HG03439 (cell line): ENCODE results near the gene KDELR1.

Source experiments
- ATAC-seq: cut with Tn5 transposase; IDR thresholded peaks from one replicate; pipeline ENCODE4 v1.9.1; 2021; ENCODE audit warnings: mild to moderate bottlenecking, moderate library complexity; ENCODE audit not compliant: unreplicated experiment

KDELR1 gene

GRCh38 chr19:48391100-48392005 is at the start of gene KDELR1:
KDELR1 (minus strand) TSS chr19:48391551; CDS start chr19:48391358, 193 bp downstream.
- peak; percentile 75 for ATAC-seq

DNA sequence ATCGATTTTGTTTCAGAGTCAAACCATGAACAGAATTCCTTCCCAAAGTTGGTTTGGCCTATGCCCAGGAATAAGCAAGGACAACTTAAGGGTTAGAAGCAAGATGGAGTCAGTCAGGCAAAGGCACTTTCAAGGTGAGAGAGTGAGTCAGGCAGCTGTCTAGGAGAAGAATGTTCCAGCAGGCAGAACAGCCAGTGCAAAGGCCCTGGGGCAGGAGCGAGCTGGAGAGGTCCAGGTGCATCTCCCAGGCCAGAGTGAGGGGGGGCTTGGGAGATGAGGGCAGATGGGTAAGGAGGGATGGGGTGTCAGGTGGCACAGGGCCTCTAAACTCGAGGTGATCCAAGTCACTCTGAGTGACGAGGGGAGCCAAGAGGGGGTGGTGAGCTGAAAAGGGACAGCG is 45.2 kb upstream of the KDELR1 start:
- ATAC-seq, result no peak

GRCh38 chr19:48433337-48433736 is 42.0 kb upstream of the KDELR1 start:
- ATAC-seq, result no peak

DNA sequence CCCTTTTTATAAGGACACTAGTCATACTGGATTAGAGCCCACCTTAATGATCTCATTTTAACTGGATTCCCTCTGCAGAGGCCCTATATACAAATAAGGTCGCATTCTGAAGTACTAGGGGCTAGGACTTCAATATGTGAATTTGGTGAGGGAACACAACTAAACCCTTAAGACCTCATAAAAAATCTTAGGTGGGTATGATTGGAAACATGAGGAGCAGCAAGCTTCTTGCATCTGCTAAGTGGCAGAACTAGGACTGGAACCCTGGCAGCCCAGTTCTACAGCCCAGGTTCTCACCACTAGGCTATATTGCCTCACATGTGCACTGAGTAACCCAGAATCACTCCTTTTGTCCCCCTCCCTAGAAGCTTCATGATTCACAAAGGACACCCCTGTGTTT is 37.3 kb upstream of the KDELR1 start:
- no peak for ATAC-seq

GRCh38 chr19:48424694-48425219 is 33.4 kb upstream of the KDELR1 start:
- no peak for ATAC-seq

- no peak for ATAC-seq
These were observed 30.2 kb upstream of the KDELR1 start for GRCh38 chr19:48421548-48421947.

DNA sequence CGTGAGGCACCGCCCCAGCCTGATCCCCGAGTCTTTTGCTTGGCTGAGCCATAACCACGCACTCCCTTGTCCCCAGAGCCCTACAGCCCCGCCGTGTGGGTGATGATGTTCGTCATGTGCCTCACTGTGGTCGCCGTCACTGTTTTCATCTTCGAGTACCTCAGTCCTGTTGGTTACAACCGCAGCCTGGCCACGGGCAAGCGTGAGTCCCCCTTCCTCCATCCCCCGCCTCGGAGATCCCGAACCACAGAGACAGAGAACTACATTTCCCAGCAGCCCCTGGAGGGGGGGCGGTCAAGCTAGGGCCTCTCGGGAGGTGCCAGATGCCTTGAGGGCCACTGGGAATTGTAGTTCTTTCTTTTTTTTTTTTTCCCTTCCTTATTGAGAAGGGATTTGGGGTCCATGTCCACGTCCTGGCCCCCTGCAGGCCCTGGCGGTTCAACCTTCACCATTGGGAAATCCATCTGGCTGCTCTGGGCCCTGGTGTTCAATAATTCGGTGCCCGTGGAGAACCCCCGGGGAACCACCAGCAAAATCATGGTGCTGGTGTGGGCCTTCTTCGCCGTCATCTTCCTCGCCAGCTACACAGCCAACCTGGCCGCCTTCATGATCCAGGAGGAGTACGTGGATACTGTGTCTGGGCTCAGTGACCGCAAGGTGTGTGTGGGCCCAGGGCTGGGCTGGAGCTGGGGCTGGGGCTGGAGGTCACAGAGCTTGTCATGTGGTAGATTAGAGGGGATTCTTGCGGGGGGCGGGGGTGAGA is 28.0 kb upstream of the KDELR1 start:
- peak; percentile 68 for ATAC-seq

DNA sequence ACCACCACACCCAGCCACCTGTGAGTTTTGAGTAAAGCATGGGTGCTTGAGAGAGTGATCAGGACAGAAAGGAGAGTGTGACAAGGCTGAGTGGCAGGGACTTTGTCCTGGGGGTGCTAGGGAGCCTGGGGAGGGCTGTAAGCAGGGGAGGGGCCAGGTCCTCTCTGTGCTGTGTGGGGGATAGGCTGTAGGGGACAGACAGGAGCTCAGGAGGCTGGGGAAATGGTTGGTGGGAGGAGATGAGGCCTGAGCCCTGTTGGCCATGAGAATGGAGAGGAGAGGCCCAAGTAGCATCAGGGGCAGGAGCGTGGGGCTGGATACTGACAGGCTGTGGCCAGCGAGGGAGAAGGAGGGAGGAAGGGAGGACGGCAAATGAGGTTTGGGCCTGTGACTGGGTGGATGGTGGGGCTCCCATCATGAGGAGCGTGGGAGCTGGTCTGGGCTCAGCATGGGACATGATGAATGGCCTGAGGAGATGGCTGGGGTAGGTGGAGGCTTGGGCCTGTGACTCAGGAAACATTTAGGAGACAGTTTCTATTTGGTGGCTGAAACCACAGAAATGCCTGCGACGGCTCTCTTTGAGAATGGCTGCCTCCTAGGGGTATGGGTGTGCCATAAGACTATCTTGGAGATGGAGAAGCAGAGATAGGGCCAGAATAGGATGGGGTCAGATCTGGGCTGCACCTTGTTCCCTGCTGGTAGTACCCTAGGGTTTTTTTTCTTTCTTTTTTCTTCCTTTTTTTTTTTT is 27.1 kb upstream of the KDELR1 start:
- ATAC-seq, result no peak

GRCh38 chr19:48417421-48417820 is 26.1 kb upstream of the KDELR1 start:
- ATAC-seq, result no peak

GRCh38 chr19:48415806-48416221 is 24.5 kb upstream of the KDELR1 start:
- no peak for ATAC-seq

DNA sequence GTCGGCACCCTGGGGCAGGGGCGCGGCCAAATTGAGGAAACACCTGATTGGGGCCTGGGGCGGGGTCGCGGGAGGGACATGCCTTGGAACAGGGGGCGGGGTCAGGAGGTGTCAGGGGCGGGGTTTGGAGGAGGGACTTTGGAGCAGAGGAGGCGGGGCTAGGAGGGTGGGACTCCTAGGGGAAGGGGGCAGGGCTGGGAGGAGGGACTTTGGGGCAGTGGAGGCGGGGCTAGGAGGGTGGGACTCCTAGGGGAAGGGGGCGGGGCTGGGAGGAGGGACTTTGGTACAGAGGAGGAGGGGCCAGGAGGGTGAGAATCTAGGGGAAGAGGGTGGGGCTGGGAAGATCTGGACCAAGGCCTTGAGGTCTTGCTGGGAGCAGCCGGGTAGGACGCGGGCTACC is 24.0 kb upstream of the KDELR1 start:
- ATAC-seq, result no peak

DNA sequence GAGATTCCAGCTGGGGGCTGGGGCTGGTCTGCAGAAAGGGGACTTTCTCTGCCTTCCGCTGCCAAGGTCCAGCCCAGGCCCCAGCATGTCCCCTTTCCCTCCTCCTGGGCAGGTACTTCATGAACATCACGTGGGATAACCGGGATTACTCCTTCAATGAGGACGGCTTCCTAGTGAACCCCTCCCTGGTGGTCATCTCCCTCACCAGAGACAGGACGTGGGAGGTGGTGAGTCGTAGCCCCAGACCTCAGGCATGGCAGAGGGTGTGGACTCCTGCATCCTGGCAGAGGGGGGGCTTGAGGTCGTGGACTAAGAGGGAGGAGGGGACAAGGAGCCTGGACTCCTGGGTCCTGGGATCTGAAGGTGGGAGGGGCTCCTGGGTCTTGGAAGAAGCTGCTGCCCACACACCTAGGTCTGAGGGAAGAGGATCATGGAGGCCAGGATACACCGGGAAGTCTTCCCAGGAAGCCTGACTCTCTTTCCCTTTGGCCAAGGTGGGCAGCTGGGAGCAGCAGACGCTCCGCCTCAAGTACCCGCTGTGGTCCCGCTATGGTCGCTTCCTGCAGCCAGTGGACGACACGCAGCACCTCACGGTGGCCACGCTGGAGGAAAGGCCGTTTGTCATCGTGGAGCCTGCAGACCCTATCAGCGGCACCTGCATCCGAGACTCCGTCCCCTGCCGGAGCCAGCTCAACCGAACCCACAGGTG is 22.7 kb upstream of the KDELR1 start:
- no peak for ATAC-seq

- ATAC-seq, result no peak
These were observed 14.5 kb upstream of the KDELR1 start for GRCh38 chr19:48405850-48406249.

- no peak for ATAC-seq
These were observed 13.8 kb upstream of the KDELR1 start for GRCh38 chr19:48405010-48405659.

GRCh38 chr19:48403606-48404005 is 12.3 kb upstream of the KDELR1 start:
- no peak for ATAC-seq

- no peak for ATAC-seq
These were observed 9.9 kb upstream of the KDELR1 start for GRCh38 chr19:48401287-48401686.

- ATAC-seq, result no peak
These were observed 8.8 kb upstream of the KDELR1 start for GRCh38 chr19:48400018-48400742.

- peak; percentile 44 for ATAC-seq
These were observed 7.3 kb upstream of the KDELR1 start for GRCh38 chr19:48398375-48399235.

- no peak for ATAC-seq
These were observed 6.7 kb upstream of the KDELR1 start for GRCh38 chr19:48398102-48398374.
